HEK293T (cell line): ENCODE measurements around the gene PMVK.
"Not testable (repeated sequence)": the region's sequence is repeated elsewhere in the genome, so short reads cannot be mapped to it uniquely, and the experiment has no call there.

Experiments
- ARNT ChIP-seq: fragments of 450-650 bp; IDR thresholded peaks from 2 replicates; pipeline ENCODE4 v1.6.1; 2017; ENCODE audit warnings: mild to moderate bottlenecking
- BHLHE40 ChIP-seq: fragments of 450-650 bp; IDR thresholded peaks from 2 replicates; pipeline ENCODE4 v1.6.1; 2016; ENCODE audit warnings: mild to moderate bottlenecking, moderate library complexity, borderline replicate concordance
- CTBP1 ChIP-seq: fragments of 450-650 bp; IDR thresholded peaks from 2 replicates; pipeline ENCODE4 v1.6.1; 2016; ENCODE audit warnings: borderline replicate concordance
- ELF4 ChIP-seq: fragments of 450-650 bp; IDR thresholded peaks from 2 replicates; pipeline ENCODE4 v1.6.1; 2017; ENCODE audit warnings: antibody characterized with exemption
- FOXA1 ChIP-seq: fragments of 450-650 bp; IDR thresholded peaks from 2 replicates; pipeline ENCODE4 v1.6.1; 2016; ENCODE audit warnings: mild to moderate bottlenecking
- FOXK2 ChIP-seq: fragments of 450-650 bp; IDR thresholded peaks from 2 replicates; pipeline ENCODE4 v1.6.1; 2016; ENCODE audit warnings: mild to moderate bottlenecking
- FOXM1 ChIP-seq: fragments of 450-650 bp; IDR thresholded peaks from 2 replicates; pipeline ENCODE4 v1.6.1; 2017; ENCODE audit warnings: mild to moderate bottlenecking, borderline replicate concordance
- LEF1 ChIP-seq: fragments of 450-650 bp; IDR thresholded peaks from 2 replicates; pipeline ENCODE4 v1.6.1; 2017; ENCODE audit warnings: mild to moderate bottlenecking, borderline replicate concordance
- NFRKB ChIP-seq: fragments of 450-650 bp; IDR thresholded peaks from 2 replicates; pipeline ENCODE4 v1.6.1; 2016; ENCODE audit warnings: mild to moderate bottlenecking, moderate library complexity
- PKNOX1 ChIP-seq: fragments of 450-650 bp; IDR thresholded peaks from 2 replicates; pipeline ENCODE4 v1.6.1; 2016
- SP1 ChIP-seq: fragments of 450-650 bp; IDR thresholded peaks from 2 replicates; pipeline ENCODE4 v1.6.1; 2017
- SUZ12 ChIP-seq: fragments of 450-650 bp; IDR thresholded peaks from 2 replicates; pipeline ENCODE4 v1.6.1; 2016; ENCODE audit warnings: mild to moderate bottlenecking
- TARDBP ChIP-seq: fragments of 450-650 bp; IDR thresholded peaks from 2 replicates; pipeline ENCODE4 v1.6.1; 2016
- ZNF384 ChIP-seq: fragments of 450-650 bp; IDR thresholded peaks from 2 replicates; pipeline ENCODE4 v1.6.1; 2016

GRCh38 chr1:154977762-154978161 lies 41.2 kb upstream of the PMVK start:
- not testable (repeated sequence) for TF ChIP-seq ELF4, SP1, PKNOX1, SUZ12, ZNF384, CTBP1, FOXA1, FOXK2, BHLHE40, TARDBP, ARNT, NFRKB, FOXM1, LEF1
